GM12875 (cell line): ENCODE results near the gene HEXB.
A peak's percentile ranks its signal among the peaks of the same experiment; 100 is the strongest.

Experiments used
- H3K4me3 ChIP-seq: one replicate; pipeline ENCODE4 v1.5.1; 2011; ENCODE audit warnings: low read depth, low read length, control low read depth
- TF ChIP-seq, protein P1 (sequence below): IDR thresholded peaks from 2 replicates; pipeline ENCODE4 v1.5.1; 2011; ENCODE audit warnings: low read depth, mild to moderate bottlenecking, control low read depth, inconsistent platforms, low read length, moderate library complexity, borderline replicate concordance; ENCODE audit not compliant: insufficient read depth

The HEXB gene

DNA sequence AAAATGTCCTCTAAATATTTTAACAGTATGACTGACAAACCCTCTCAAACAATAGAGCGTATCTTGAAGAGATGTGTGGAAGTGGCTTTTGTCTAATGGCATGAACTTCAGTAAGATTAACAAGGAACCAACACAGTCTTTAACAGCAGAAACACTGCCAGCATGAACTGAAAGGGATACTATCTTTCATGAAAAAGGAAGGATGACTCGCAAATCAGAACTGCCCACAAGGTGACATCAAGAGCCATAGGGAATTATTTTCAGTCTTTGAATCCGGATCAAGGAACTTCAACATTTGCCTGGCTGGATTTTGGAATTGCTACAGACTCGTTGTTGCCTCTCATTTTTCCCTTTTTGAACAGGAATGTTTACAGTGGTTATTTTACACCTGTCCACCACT lies 5.1 kb upstream of the HEXB start:
- TF ChIP-seq, protein P1, sequence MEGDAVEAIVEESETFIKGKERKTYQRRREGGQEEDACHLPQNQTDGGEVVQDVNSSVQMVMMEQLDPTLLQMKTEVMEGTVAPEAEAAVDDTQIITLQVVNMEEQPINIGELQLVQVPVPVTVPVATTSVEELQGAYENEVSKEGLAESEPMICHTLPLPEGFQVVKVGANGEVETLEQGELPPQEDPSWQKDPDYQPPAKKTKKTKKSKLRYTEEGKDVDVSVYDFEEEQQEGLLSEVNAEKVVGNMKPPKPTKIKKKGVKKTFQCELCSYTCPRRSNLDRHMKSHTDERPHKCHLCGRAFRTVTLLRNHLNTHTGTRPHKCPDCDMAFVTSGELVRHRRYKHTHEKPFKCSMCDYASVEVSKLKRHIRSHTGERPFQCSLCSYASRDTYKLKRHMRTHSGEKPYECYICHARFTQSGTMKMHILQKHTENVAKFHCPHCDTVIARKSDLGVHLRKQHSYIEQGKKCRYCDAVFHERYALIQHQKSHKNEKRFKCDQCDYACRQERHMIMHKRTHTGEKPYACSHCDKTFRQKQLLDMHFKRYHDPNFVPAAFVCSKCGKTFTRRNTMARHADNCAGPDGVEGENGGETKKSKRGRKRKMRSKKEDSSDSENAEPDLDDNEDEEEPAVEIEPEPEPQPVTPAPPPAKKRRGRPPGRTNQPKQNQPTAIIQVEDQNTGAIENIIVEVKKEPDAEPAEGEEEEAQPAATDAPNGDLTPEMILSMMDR: no peak
- H3K4me3 ChIP-seq: no peak overlapping the region

DNA sequence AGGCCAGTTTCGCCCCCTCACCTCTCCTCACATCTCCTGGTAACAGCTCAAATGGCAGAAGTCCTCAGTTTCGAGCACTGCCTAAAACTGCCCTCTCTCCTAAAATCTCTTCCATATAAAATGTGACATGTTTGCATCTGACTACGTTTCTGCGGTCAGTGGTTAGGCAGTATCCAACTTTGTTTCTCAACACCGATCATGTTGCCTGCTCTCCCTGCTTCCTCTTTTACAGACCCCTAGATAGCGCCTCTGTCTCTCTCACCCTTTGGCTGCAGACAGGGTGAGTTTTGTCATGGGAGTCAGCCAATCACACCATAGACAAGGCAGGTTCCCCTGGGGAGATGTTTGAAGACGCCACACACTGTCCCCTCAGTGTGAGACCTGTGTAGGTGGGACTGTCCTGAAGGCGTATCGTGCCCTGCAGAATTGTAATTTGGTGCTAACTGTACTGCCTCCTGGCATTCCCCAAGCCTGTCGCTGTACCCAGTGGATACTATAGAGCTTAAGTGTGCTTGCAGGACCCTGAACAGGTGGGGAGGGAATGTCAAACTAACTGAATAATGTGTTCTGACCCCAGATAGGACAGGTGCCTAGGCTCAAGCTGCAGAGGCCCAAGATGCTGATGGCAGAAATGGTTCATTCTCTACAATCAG lies 1.1 kb downstream of the HEXB start:
- TF ChIP-seq, protein P1: no peak
- H3K4me3 ChIP-seq: peak overlapping the region; percentile 79

DNA sequence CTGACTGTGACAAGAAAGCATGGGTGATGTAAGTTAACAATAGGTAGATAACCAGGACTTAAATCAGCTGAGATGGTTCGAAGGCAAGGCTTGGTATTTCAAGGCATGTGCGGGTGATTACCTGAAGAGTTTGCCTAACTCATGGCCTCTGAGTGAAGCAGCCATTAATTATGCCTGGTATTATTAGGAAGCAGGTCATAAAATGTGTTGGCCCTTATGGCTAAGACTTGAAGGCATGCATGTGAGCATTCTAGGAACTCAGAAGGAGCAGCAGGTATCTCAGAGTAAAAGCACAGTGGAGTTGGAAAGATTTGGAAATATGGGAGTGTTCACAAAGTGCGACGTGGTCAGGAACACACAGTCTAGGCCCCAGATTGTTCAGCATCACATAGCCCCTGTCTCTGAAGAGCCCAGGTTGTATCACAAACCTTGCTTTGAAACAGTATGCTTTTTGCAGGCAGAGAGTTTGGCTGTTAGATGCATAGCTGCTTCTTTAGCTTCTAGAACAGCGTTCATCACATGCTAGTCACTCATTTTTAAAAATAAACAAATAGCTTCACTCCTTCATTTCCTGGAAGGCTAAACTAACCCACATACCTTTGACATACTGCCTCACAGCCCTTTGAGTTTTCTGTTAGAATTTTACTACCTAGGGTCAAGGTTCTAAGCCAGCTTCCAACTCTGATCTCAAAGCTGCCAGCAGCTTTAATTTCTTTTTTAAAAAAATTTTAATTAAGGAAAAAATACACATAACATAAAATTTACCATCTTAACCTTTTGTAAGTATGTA lies 2.1 kb downstream of the HEXB start:
- no peak overlapping the region for H3K4me3 ChIP-seq

DNA sequence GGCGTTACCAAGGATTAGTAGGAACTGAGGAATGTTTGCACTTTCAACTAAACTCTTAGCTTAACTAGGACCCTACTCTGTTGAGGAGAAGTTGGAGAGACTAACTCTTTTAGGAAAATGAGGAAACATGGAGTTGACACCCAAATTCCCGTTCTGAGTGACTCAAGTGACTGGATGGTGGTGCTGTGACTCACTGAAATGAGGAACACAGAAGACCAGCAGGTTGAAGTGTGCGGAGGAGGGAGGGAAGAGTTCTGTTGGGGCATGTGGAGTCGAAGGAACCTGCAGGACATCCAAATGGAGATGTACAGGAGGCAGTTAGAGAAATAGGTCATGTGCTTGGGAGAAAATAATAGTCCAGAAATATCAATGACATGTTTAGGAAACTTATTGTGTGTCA lies 8.2 kb downstream of the HEXB start:
- TF ChIP-seq, protein P1: no peak
- H3K4me3 ChIP-seq: no peak overlapping the region

More for the DNA sequence above, 2.1 kb downstream of the HEXB start:
- TF ChIP-seq, protein P1: no peak

DNA sequence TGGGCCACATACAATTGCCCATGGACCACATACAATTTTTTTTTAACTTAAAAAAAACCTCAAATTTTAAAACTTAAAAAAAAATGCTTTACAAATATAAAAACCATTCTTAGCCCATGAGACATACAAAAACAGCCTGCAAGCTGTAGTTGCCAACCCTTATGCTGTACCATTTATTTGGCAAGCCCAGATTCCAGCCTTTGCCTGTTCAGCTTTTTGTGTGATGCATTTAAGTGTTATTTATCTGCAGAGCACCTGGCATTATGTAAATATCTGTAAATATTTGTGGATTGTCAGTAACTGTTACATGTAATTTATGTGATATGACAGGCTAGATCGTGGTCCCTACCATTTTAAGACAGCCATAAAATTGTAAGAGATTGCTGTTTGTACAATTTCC lies 32.6 kb downstream of the HEXB start:
- TF ChIP-seq, protein P1: no peak
- no peak overlapping the region for H3K4me3 ChIP-seq

DNA sequence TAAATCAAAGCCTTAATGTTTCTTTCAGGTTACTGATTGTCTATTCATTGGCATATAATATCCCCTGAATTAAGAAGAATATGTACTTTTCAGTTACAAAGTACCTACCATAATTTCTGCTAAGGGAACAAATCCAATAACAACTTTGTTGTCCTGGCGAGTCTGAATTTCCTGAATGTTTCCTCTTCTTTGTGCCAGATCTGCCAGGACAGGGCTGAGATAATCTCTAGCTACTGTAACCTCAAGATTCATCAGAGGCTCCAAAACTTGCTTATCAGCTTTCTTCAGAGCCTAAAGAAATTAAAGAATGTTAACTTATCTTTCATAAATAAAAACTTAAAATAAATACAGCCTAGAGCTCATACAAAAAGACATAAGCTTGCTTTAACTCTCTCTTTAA lies 37.2 kb downstream of the HEXB start:
- TF ChIP-seq, protein P1: no peak
- H3K4me3 ChIP-seq: no peak overlapping the region

DNA sequence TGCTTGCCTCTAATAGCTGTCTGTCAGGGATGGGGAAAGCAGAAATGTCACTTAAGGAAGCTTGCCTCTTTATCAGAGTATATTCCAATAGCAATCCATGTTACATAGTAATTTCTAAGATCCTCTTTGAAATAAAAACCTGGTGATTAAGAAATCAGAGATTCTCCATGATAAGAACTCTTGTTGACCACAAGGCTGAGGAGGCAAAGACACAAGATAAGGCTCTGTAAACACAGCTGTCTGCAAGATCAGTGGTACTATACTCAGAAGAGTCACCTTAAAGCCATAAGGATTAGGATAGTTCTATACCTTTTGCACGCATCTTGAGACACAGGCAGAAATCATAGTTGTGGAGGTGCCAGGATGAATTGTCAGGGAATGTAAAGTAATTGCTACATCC lies 40.3 kb downstream of the HEXB start:
- H3K4me3 ChIP-seq: no peak overlapping the region
- TF ChIP-seq, protein P1: no peak
